ENCODE data around the gene CAMK2B. TPM values are rescaled to one million over a fixed set of nuclear protein-coding genes. Genes with fewer than 3 reads are reported as not detected.
A peak's percentile ranks its signal among the peaks of the same experiment; 100 is the strongest.

The CAMK2B gene
- total and polyA plus RNA-seq, 4 experiments from 2014 or later, result not detected

- Histone ChIP-seq H3K27me3 (ENCODE audit: insufficient read depth, low read length) (no peaks in the 10 kb centered on the region), H3K27ac (ENCODE audit: low read depth, low read length) (no peak overlapping the region), H3K4me3 (ENCODE audit: low read length in 2 of 2) (no peak overlapping the region), H3K36me3 (ENCODE audit: insufficient read depth, low read length) (no peaks in the 10 kb centered on the region), H3K9me3 (ENCODE audit: control insufficient read depth in 1 of 2, low read length in 2 of 2) (no peaks in the 10 kb centered on the region), H3K4me1 (ENCODE audit: insufficient read depth, low read length) (no peaks in the 10 kb centered on the region)
- POLR2A ChIA-PET (ENCODE audit: partially characterized antibody), result no interaction called here
- peaks cover 3 to 10% of the 10 kb centered on the region in 2 donors for H3K27me3 Mint-ChIP-seq
- CTCF ChIA-PET (ENCODE audit: partially characterized antibody), result interaction anchor here (0.9 kb wide), 1 partner anchor 219 kb away, joined by 3 read pairs; no protein-coding TSS in a partner anchor
- intact Hi-C loops (cut with micrococcal nuclease), result no loop called here
- no peaks in the 10 kb centered on the region for H3K4me1 Mint-ChIP-seq
- peaks cover 0 to 4% of the 10 kb centered on the region in 2 donors for H3K36me3 Mint-ChIP-seq
- no peak overlapping the region for H3K27ac Mint-ChIP-seq
- peaks cover 0 to 24% (median 12%) of the 10 kb centered on the region in 8 donors for H3K9me3 Mint-ChIP-seq
- no peak overlapping the region for H3K4me3 Mint-ChIP-seq
- no peak for DNase-seq
Observed at GRCh38 chr7:44346063-44346462, 20.7 kb upstream of the CAMK2B start.

GRCh38 chr7:44341401-44341800, 16.0 kb upstream of the CAMK2B start:
- H3K4me3 ChIP-seq (ENCODE audit: low read length in 2 of 2), result no peak overlapping the region
- ChIA-PET CTCF (ENCODE audit: partially characterized antibody) (no interaction called here), POLR2A (ENCODE audit: partially characterized antibody) (no interaction called here)
- peaks cover 0 to 4% of the 10 kb centered on the region in 2 donors for H3K9me3 ChIP-seq (ENCODE audit: control insufficient read depth in 1 of 2, low read length in 2 of 2)
- Mint-ChIP-seq H3K36me3 (peaks cover 0 to 4% of the 10 kb centered on the region in 2 donors), H3K4me3 (no peak overlapping the region), H3K9me3 (peaks cover 0 to 28% (median 12%) of the 10 kb centered on the region in 8 donors), H3K27ac (no peak overlapping the region), H3K27me3 (peaks cover 0 to 2% of the 10 kb centered on the region in 2 donors), H3K4me1 (no peaks in the 10 kb centered on the region)
- no peak for DNase-seq
- H3K36me3 ChIP-seq (ENCODE audit: insufficient read depth, low read length), result no peaks in the 10 kb centered on the region
- H3K27me3 ChIP-seq (ENCODE audit: insufficient read depth, low read length), result no peaks in the 10 kb centered on the region
- H3K27ac ChIP-seq (ENCODE audit: low read depth, low read length), result no peak overlapping the region
- no peaks in the 10 kb centered on the region for H3K4me1 ChIP-seq (ENCODE audit: insufficient read depth, low read length)
- intact Hi-C loops (cut with micrococcal nuclease), result no loop called here

- DNase-seq, result no peak
Observed at GRCh38 chr7:44338600-44338999, 13.2 kb upstream of the CAMK2B start.

GRCh38 chr7:44336491-44336890, 11.1 kb upstream of the CAMK2B start:
- no peak overlapping the region for H3K27ac ChIP-seq (ENCODE audit: low read depth, low read length)
- Mint-ChIP-seq H3K9me3 (peaks cover 0 to 25% (median 20%) of the 10 kb centered on the region in 8 donors), H3K36me3 (no peaks in the 10 kb centered on the region), H3K4me1 (no peaks in the 10 kb centered on the region), H3K27me3 (peaks cover 0 to 9% of the 10 kb centered on the region in 2 donors), H3K27ac (no peak overlapping the region), H3K4me3 (peak overlapping the region in 1 of 8 donors; percentile 33)
- intact Hi-C loops (cut with micrococcal nuclease), result no loop called here
- POLR2A ChIA-PET (ENCODE audit: partially characterized antibody), result no interaction called here
- H3K4me1 ChIP-seq (ENCODE audit: insufficient read depth, low read length), result no peaks in the 10 kb centered on the region
- no peak for DNase-seq
- no peak overlapping the region for H3K4me3 ChIP-seq (ENCODE audit: low read length in 2 of 2)
- H3K36me3 ChIP-seq (ENCODE audit: insufficient read depth, low read length), result no peaks in the 10 kb centered on the region
- H3K27me3 ChIP-seq (ENCODE audit: insufficient read depth, low read length), result no peaks in the 10 kb centered on the region
- H3K9me3 ChIP-seq (ENCODE audit: control insufficient read depth in 1 of 2, low read length in 2 of 2), result peaks cover 0 to 8% of the 10 kb centered on the region in 2 donors
- CTCF ChIA-PET (ENCODE audit: partially characterized antibody), result no interaction called here

More at GRCh38 chr7:44338600-44338999, 13.2 kb upstream of the CAMK2B start:
- H3K27me3 Mint-ChIP-seq, result peaks cover 0 to 7% of the 10 kb centered on the region in 2 donors
- H3K27ac ChIP-seq (ENCODE audit: low read depth, low read length), result no peak overlapping the region
- CTCF ChIA-PET (ENCODE audit: partially characterized antibody), result interaction anchor here (1.6 kb wide), 1 partner anchor 8 kb away, joined by 4 read pairs; no protein-coding TSS in a partner anchor
- intact Hi-C loops (cut with micrococcal nuclease), result no loop called here
- H3K36me3 Mint-ChIP-seq, result no peaks in the 10 kb centered on the region
- H3K36me3 ChIP-seq (ENCODE audit: insufficient read depth, low read length), result no peaks in the 10 kb centered on the region
- H3K4me3 ChIP-seq (ENCODE audit: low read length in 2 of 2), result no peak overlapping the region
- no peak overlapping the region for H3K27ac Mint-ChIP-seq
- no peaks in the 10 kb centered on the region for H3K4me1 ChIP-seq (ENCODE audit: insufficient read depth, low read length)
- H3K9me3 ChIP-seq (ENCODE audit: control insufficient read depth in 1 of 2, low read length in 2 of 2), result peaks cover 0 to 8% of the 10 kb centered on the region in 2 donors
- H3K27me3 ChIP-seq (ENCODE audit: insufficient read depth, low read length), result no peaks in the 10 kb centered on the region
- H3K4me3 Mint-ChIP-seq, result no peak overlapping the region
- H3K4me1 Mint-ChIP-seq, result no peaks in the 10 kb centered on the region
- peaks cover 0 to 29% (median 20%) of the 10 kb centered on the region in 8 donors for H3K9me3 Mint-ChIP-seq
- POLR2A ChIA-PET (ENCODE audit: partially characterized antibody), result no interaction called here

GRCh38 chr7:44335184-44335583, 9.8 kb upstream of the CAMK2B start:
- peaks cover 0 to 25% (median 20%) of the 10 kb centered on the region in 8 donors for H3K9me3 Mint-ChIP-seq
- H3K27me3 Mint-ChIP-seq, result peaks cover 0 to 9% of the 10 kb centered on the region in 2 donors
- no peak overlapping the region for H3K27ac Mint-ChIP-seq
- intact Hi-C loops (cut with micrococcal nuclease), result no loop called here
- ChIA-PET POLR2A (ENCODE audit: partially characterized antibody) (no interaction called here), CTCF (ENCODE audit: partially characterized antibody) (no interaction called here)
- H3K4me3 ChIP-seq (ENCODE audit: low read length in 2 of 2), result no peak overlapping the region
- H3K27ac ChIP-seq (ENCODE audit: low read depth, low read length), result no peak overlapping the region
- H3K36me3 ChIP-seq (ENCODE audit: insufficient read depth, low read length), result no peaks in the 10 kb centered on the region
- H3K4me1 ChIP-seq (ENCODE audit: insufficient read depth, low read length), result no peaks in the 10 kb centered on the region
- H3K4me3 Mint-ChIP-seq, result no peak overlapping the region
- no peak for DNase-seq
- no peaks in the 10 kb centered on the region for H3K36me3 Mint-ChIP-seq
- no peaks in the 10 kb centered on the region for H3K4me1 Mint-ChIP-seq
- H3K9me3 ChIP-seq (ENCODE audit: control insufficient read depth in 1 of 2, low read length in 2 of 2), result peaks cover 0 to 8% of the 10 kb centered on the region in 2 donors
- H3K27me3 ChIP-seq (ENCODE audit: insufficient read depth, low read length), result no peaks in the 10 kb centered on the region

- Mint-ChIP-seq H3K9me3 (peaks cover 0 to 25% (median 20%) of the 10 kb centered on the region in 8 donors), H3K36me3 (no peaks in the 10 kb centered on the region), H3K27me3 (peaks cover 0 to 9% of the 10 kb centered on the region in 2 donors), H3K4me1 (no peaks in the 10 kb centered on the region), H3K27ac (no peak overlapping the region), H3K4me3 (no peak overlapping the region)
- POLR2A ChIA-PET (ENCODE audit: partially characterized antibody), result no interaction called here
- H3K27me3 ChIP-seq (ENCODE audit: insufficient read depth, low read length), result no peaks in the 10 kb centered on the region
- no peak overlapping the region for H3K4me3 ChIP-seq (ENCODE audit: low read length in 2 of 2)
- no peak overlapping the region for H3K27ac ChIP-seq (ENCODE audit: low read depth, low read length)
- intact Hi-C loops (cut with micrococcal nuclease), result no loop called here
- CTCF ChIA-PET (ENCODE audit: partially characterized antibody), result no interaction called here
- H3K4me1 ChIP-seq (ENCODE audit: insufficient read depth, low read length), result no peaks in the 10 kb centered on the region
- no peaks in the 10 kb centered on the region for H3K36me3 ChIP-seq (ENCODE audit: insufficient read depth, low read length)
- DNase-seq, result no peak
- peaks cover 0 to 8% of the 10 kb centered on the region in 2 donors for H3K9me3 ChIP-seq (ENCODE audit: control insufficient read depth in 1 of 2, low read length in 2 of 2)
Observed at GRCh38 chr7:44334734-44335097, 9.3 kb upstream of the CAMK2B start.

- intact Hi-C loops (cut with micrococcal nuclease), result no loop called here
- ChIA-PET CTCF (ENCODE audit: partially characterized antibody) (no interaction called here), POLR2A (ENCODE audit: partially characterized antibody) (no interaction called here)
- Mint-ChIP-seq H3K36me3 (no peaks in the 10 kb centered on the region), H3K9me3 (peaks cover 0 to 25% (median 18%) of the 10 kb centered on the region in 8 donors), H3K4me1 (no peaks in the 10 kb centered on the region), H3K4me3 (no peak overlapping the region), H3K27ac (no peak overlapping the region), H3K27me3 (peaks cover under 1 to 9% of the 10 kb centered on the region in 2 donors)
- DNase-seq, result no peak
- no peaks in the 10 kb centered on the region for H3K27me3 ChIP-seq (ENCODE audit: insufficient read depth, low read length)
- H3K27ac ChIP-seq (ENCODE audit: low read depth, low read length), result no peak overlapping the region
- peaks cover 0 to 8% of the 10 kb centered on the region in 2 donors for H3K9me3 ChIP-seq (ENCODE audit: control insufficient read depth in 1 of 2, low read length in 2 of 2)
- no peaks in the 10 kb centered on the region for H3K36me3 ChIP-seq (ENCODE audit: insufficient read depth, low read length)
- H3K4me3 ChIP-seq (ENCODE audit: low read length in 2 of 2), result no peak overlapping the region
- H3K4me1 ChIP-seq (ENCODE audit: insufficient read depth, low read length), result no peaks in the 10 kb centered on the region
Observed at GRCh38 chr7:44333911-44334733, 8.7 kb upstream of the CAMK2B start.

Measured in CD4-positive, alpha-beta memory T cell (primary cell).